HEK293 (cell line): ENCODE data around the gene ZYG11B.
A peak's percentile ranks its signal among the peaks of the same experiment; 100 is the strongest.

ENCODE experiments used
- GLI2 ChIP-seq: fragments of 450-650 bp; formaldehyde crosslinking; IDR thresholded peaks from 2 replicates; pipeline ENCODE4; 2017; ENCODE audit warnings: missing biosample characterization, missing genetic modification characterization, low read depth, borderline replicate concordance
- GLIS1 ChIP-seq: fragments of 450-650 bp; formaldehyde crosslinking; IDR thresholded peaks from 2 replicates; pipeline ENCODE4 v1.5.1; 2016; ENCODE audit warnings: missing biosample characterization, missing genetic modification characterization
- GLIS2 ChIP-seq: fragments of 450-650 bp; formaldehyde crosslinking; IDR thresholded peaks from 2 replicates; pipeline ENCODE4 v1.5.1; 2016; ENCODE audit warnings: missing biosample characterization, missing genetic modification characterization
- IKZF3 ChIP-seq: fragments of 450-650 bp; IDR thresholded peaks from 2 replicates; pipeline ENCODE4 v1.5.0; 2018; ENCODE audit warnings: missing biosample characterization, mild to moderate bottlenecking, missing genetic modification characterization, moderate library complexity
- OSR2 ChIP-seq: fragments of 450-650 bp; formaldehyde crosslinking; IDR thresholded peaks from 2 replicates; pipeline ENCODE4 v1.5.1; 2016; ENCODE audit warnings: missing biosample characterization, missing genetic modification characterization
- PRDM4 ChIP-seq: fragments of 450-650 bp; formaldehyde crosslinking; IDR thresholded peaks from 2 replicates; pipeline ENCODE4 v1.5.1; 2017; ENCODE audit warnings: missing biosample characterization, missing genetic modification characterization
- RBAK ChIP-seq: fragments of 450-650 bp; formaldehyde crosslinking; IDR thresholded peaks from 2 replicates; pipeline ENCODE4 v1.5.1; 2016; ENCODE audit warnings: missing biosample characterization, missing genetic modification characterization
- SCRT2 ChIP-seq: fragments of 450-650 bp; formaldehyde crosslinking; IDR thresholded peaks from 2 replicates; pipeline ENCODE4 v1.5.1; 2016; ENCODE audit warnings: missing biosample characterization, missing genetic modification characterization
- SP2 ChIP-seq: fragments of 450-650 bp; formaldehyde crosslinking; IDR thresholded peaks from 2 replicates; pipeline ENCODE4 v1.5.1; 2016; ENCODE audit warnings: missing biosample characterization, missing genetic modification characterization
- YY1 ChIP-seq: fragments of 450-650 bp; formaldehyde crosslinking; IDR thresholded peaks from 2 replicates; pipeline ENCODE4 v1.5.1; 2018; ENCODE audit warnings: missing biosample characterization, missing genetic modification characterization
- ZBTB17 ChIP-seq: fragments of 450-650 bp; formaldehyde crosslinking; IDR thresholded peaks from 2 replicates; pipeline ENCODE4 v1.5.1; 2016; ENCODE audit warnings: missing biosample characterization, missing genetic modification characterization
- ZBTB8A ChIP-seq: fragments of 450-650 bp; formaldehyde crosslinking; IDR thresholded peaks from 2 replicates; pipeline ENCODE4 v1.5.1; 2016; ENCODE audit warnings: missing biosample characterization, missing genetic modification characterization
- ZNF24 ChIP-seq: fragments of 450-650 bp; formaldehyde crosslinking; IDR thresholded peaks from 2 replicates; pipeline ENCODE4 v1.5.1; 2016; ENCODE audit warnings: missing biosample characterization, missing genetic modification characterization
- ZNF248 ChIP-seq: fragments of 450-650 bp; formaldehyde crosslinking; IDR thresholded peaks from 2 replicates; pipeline ENCODE4 v1.5.1; 2017; ENCODE audit warnings: missing biosample characterization, missing genetic modification characterization
- ZNF426 ChIP-seq: fragments of 450-650 bp; formaldehyde crosslinking; IDR thresholded peaks from 2 replicates; pipeline ENCODE4 v1.5.1; 2017; ENCODE audit warnings: missing biosample characterization, missing genetic modification characterization, mild to moderate bottlenecking, inconsistent platforms, moderate library complexity
- ZNF433 ChIP-seq: fragments of 450-650 bp; formaldehyde crosslinking; IDR thresholded peaks from 2 replicates; pipeline ENCODE4 v1.5.1; 2016; ENCODE audit warnings: missing biosample characterization, missing genetic modification characterization, low read depth
- ZNF510 ChIP-seq: fragments of 450-650 bp; formaldehyde crosslinking; IDR thresholded peaks from 2 replicates; pipeline ENCODE4 v1.5.1; 2018; ENCODE audit warnings: mild to moderate bottlenecking, missing genetic modification characterization, missing biosample characterization; ENCODE audit not compliant: insufficient replicate concordance
- ZNF548 ChIP-seq: fragments of 450-650 bp; formaldehyde crosslinking; IDR thresholded peaks from 2 replicates; pipeline ENCODE4 v1.5.1; 2016; ENCODE audit warnings: missing biosample characterization, missing genetic modification characterization
- ZNF560 ChIP-seq: fragments of 450-650 bp; formaldehyde crosslinking; IDR thresholded peaks from 2 replicates; pipeline ENCODE4 v1.5.1; 2017; ENCODE audit warnings: missing biosample characterization, missing genetic modification characterization, borderline replicate concordance
- ZNF585B ChIP-seq: fragments of 450-650 bp; formaldehyde crosslinking; IDR thresholded peaks from 2 replicates; pipeline ENCODE4 v1.5.1; 2016; ENCODE audit warnings: missing biosample characterization, missing genetic modification characterization
- ZNF623 ChIP-seq: fragments of 450-650 bp; formaldehyde crosslinking; IDR thresholded peaks from 2 replicates; pipeline ENCODE4 v1.5.1; 2016; ENCODE audit warnings: missing biosample characterization, missing genetic modification characterization
- ZNF629 ChIP-seq: fragments of 450-650 bp; formaldehyde crosslinking; IDR thresholded peaks from 2 replicates; pipeline ENCODE4 v1.5.1; 2017; ENCODE audit warnings: missing biosample characterization, missing genetic modification characterization
- TF ChIP-seq, protein P1 (sequence below): fragments of 450-650 bp; formaldehyde crosslinking; IDR thresholded peaks from 2 replicates; pipeline ENCODE4 v1.5.1; 2017; ENCODE audit warnings: missing biosample characterization, missing genetic modification characterization
- TF ChIP-seq, protein P2 (sequence below): fragments of 450-650 bp; formaldehyde crosslinking; IDR thresholded peaks from 2 replicates; pipeline ENCODE4 v1.5.1; 2016; ENCODE audit warnings: missing biosample characterization, missing genetic modification characterization
- TF ChIP-seq, protein P3 (sequence below): fragments of 450-650 bp; formaldehyde crosslinking; IDR thresholded peaks from 2 replicates; pipeline ENCODE4 v1.5.1; 2016; ENCODE audit warnings: missing biosample characterization, missing genetic modification characterization
- TF ChIP-seq, protein P4 (sequence below): fragments of 450-650 bp; formaldehyde crosslinking; IDR thresholded peaks from 2 replicates; pipeline ENCODE4 v1.5.1; 2016; ENCODE audit warnings: missing biosample characterization, missing genetic modification characterization

Gene ZYG11B

GRCh38 chr1:52697795-52698674 is 28.2 kb upstream of the ZYG11B start, which contains the start of gene COA7 (continued):
- TF ChIP-seq YY1 (tag by site-specific recombination), result peak; percentile 86
- TF ChIP-seq, protein P1, sequence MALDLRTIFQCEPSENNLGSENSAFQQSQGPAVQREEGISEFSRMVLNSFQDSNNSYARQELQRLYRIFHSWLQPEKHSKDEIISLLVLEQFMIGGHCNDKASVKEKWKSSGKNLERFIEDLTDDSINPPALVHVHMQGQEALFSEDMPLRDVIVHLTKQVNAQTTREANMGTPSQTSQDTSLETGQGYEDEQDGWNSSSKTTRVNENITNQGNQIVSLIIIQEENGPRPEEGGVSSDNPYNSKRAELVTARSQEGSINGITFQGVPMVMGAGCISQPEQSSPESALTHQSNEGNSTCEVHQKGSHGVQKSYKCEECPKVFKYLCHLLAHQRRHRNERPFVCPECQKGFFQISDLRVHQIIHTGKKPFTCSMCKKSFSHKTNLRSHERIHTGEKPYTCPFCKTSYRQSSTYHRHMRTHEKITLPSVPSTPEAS (tag by site-specific recombination), result no peak; the same call in none of the 2 replicates
- TF ChIP-seq, protein P2, sequence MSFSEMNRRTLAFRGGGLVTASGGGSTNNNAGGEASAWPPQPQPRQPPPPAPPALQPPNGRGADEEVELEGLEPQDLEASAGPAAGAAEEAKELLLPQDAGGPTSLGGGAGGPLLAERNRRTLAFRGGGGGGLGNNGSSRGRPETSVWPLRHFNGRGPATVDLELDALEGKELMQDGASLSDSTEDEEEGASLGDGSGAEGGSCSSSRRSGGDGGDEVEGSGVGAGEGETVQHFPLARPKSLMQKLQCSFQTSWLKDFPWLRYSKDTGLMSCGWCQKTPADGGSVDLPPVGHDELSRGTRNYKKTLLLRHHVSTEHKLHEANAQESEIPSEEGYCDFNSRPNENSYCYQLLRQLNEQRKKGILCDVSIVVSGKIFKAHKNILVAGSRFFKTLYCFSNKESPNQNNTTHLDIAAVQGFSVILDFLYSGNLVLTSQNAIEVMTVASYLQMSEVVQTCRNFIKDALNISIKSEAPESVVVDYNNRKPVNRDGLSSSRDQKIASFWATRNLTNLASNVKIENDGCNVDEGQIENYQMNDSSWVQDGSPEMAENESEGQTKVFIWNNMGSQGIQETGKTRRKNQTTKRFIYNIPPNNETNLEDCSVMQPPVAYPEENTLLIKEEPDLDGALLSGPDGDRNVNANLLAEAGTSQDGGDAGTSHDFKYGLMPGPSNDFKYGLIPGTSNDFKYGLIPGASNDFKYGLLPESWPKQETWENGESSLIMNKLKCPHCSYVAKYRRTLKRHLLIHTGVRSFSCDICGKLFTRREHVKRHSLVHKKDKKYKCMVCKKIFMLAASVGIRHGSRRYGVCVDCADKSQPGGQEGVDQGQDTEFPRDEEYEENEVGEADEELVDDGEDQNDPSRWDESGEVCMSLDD (tag by site-specific recombination), result no peak
- TF ChIP-seq ZNF510 (tag by site-specific recombination), result no peak
- TF ChIP-seq GLIS2, result peak; percentile 83
- TF ChIP-seq ZNF426 (tag by site-specific recombination), result no peak
- peak; percentile 82 for TF ChIP-seq ZBTB17
- TF ChIP-seq ZBTB8A (tag by site-specific recombination), result peak; percentile 60; the same call in 1 of the 2 replicates
- peak; percentile 64 for TF ChIP-seq GLIS1
- TF ChIP-seq ZNF623 (tag by site-specific recombination), result no peak
- no peak for TF ChIP-seq ZNF560 (tag by site-specific recombination)
- no peak for TF ChIP-seq GLI2
- TF ChIP-seq ZNF433 (tag by site-specific recombination), result no peak
- TF ChIP-seq RBAK (tag by site-specific recombination), result no peak
- TF ChIP-seq OSR2 (tag by site-specific recombination), result no peak
- TF ChIP-seq ZNF585B (tag by site-specific recombination), result no peak
- peak; percentile 71 for TF ChIP-seq SP2 (tag by site-specific recombination)
- TF ChIP-seq ZNF629 (tag by site-specific recombination), result peak; percentile 63; the same call in 1 of the 2 replicates
- TF ChIP-seq ZNF248 (tag by site-specific recombination), result no peak
- TF ChIP-seq, protein P3, sequence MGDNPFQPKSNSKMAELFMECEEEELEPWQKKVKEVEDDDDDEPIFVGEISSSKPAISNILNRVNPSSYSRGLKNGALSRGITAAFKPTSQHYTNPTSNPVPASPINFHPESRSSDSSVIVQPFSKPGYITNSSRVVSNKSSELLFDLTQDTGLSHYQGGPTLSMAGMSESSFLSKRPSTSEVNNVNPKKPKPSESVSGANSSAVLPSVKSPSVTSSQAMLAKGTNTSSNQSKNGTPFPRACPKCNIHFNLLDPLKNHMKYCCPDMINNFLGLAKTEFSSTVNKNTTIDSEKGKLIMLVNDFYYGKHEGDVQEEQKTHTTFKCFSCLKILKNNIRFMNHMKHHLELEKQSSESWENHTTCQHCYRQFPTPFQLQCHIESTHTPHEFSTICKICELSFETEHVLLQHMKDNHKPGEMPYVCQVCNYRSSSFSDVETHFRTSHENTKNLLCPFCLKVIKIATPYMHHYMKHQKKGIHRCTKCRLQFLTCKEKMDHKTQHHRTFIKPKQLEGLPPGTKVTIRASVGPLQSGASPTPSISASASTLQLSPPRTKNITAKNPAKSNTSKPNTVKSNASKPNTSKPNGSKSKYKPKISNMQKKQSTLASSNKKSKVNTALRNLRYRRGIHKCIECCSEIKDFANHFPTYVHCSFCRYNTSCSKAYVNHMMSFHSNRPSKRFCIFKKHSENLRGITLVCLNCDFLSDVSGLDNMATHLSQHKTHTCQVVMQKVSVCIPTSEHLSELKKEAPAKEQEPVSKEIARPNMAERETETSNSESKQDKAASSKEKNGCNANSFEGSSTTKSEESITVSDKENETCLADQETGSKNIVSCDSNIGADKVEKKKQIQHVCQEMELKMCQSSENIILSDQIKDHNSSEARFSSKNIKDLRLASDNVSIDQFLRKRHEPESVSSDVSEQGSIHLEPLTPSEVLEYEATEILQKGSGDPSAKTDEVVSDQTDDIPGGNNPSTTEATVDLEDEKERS (tag by site-specific recombination), result no peak
- no peak for TF ChIP-seq PRDM4 (tag by site-specific recombination)
- 0 out of 2 replicates have a peak, but pooled peaks have one; percentile 8 for TF ChIP-seq SCRT2 (tag by site-specific recombination)
- no peak for TF ChIP-seq ZNF548 (tag by site-specific recombination)
- peak; percentile 91 for TF ChIP-seq IKZF3
- TF ChIP-seq, protein P4, sequence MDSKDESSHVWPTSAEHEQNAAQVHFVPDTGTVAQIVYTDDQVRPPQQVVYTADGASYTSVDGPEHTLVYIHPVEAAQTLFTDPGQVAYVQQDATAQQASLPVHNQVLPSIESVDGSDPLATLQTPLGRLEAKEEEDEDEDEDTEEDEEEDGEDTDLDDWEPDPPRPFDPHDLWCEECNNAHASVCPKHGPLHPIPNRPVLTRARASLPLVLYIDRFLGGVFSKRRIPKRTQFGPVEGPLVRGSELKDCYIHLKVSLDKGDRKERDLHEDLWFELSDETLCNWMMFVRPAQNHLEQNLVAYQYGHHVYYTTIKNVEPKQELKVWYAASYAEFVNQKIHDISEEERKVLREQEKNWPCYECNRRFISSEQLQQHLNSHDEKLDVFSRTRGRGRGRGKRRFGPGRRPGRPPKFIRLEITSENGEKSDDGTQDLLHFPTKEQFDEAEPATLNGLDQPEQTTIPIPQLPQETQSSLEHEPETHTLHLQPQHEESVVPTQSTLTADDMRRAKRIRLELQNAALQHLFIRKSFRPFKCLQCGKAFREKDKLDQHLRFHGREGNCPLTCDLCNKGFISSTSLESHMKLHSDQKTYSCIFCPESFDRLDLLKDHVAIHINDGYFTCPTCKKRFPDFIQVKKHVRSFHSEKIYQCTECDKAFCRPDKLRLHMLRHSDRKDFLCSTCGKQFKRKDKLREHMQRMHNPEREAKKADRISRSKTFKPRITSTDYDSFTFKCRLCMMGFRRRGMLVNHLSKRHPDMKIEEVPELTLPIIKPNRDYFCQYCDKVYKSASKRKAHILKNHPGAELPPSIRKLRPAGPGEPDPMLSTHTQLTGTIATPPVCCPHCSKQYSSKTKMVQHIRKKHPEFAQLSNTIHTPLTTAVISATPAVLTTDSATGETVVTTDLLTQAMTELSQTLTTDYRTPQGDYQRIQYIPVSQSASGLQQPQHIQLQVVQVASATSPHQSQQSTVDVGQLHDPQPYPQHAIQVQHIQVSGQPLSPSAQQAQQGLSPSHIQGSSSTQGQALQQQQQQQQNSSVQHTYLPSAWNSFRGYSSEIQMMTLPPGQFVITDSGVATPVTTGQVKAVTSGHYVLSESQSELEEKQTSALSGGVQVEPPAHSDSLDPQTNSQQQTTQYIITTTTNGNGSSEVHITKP (tag by site-specific recombination), result peak; percentile 92
- peak; percentile 86 for TF ChIP-seq ZNF24 (tag by site-specific recombination)
